T-cell (primary cell): Measurements from ENCODE around the gene AMTN. TPM values are rescaled to one million over a fixed set of nuclear protein-coding genes. Genes with fewer than 3 reads are reported as not detected.
"Not testable (repeated sequence)": the region's sequence is repeated elsewhere in the genome, so short reads cannot be mapped to it uniquely, and the experiment has no call there.

Experiments
- ATAC-seq, 4 experiments: fragments of 200-7000 bp in 3 of 4; fragments of 150-1000 bp in 1 of 4; cut with Tn5 transposase; replicated peaks in 1 of 4; 1 replicate in 3 of 4; 2 replicates in 1 of 4; pipeline ENCODE4 v1.10.0; 2021; ENCODE audit warnings: moderate library complexity in 3 of 4, mild to moderate bottlenecking in 2 of 4, moderate number of reproducible peaks in 1 of 4
- CTCF ChIA-PET, 2 donors: fragments of 300-600 bp; sonication (Branson Sonifier 250); formaldehyde crosslinking; loops; one replicate each; lab custom pipeline; 2022; ENCODE audit warnings: antibody characterized with exemption in 2 of 2; lab: Charles Lee
- POLR2A ChIA-PET, 2 donors: fragments of 300-600 bp; sonication (Branson Sonifier 250); formaldehyde crosslinking; loops; one replicate each; lab custom pipeline; 2022; ENCODE audit warnings: antibody characterized with exemption in 2 of 2; lab: Charles Lee
- DNase-seq, 35 experiments: peaks; one replicate each; pipeline versions ENCODE4 v3.0.0 to v3.0.0-alpha.2; 2013 to 2023
- H3K27ac ChIP-seq: one replicate; pipeline ENCODE4 v1.5.1; 2013; ENCODE audit warnings: low read length
- H3K27me3 ChIP-seq, 2 experiments: replicated peaks in 1 of 2; 1 replicate in 1 of 2; 2 replicates in 1 of 2; pipeline versions ENCODE4 v1.6.1 to v1.7.0; 2013; ENCODE audit warnings: low read length in 1 of 2, mixed read lengths in 1 of 2; ENCODE audit not compliant: control insufficient read depth in 2 of 2, insufficient read depth in 2 of 2; ENCODE audit errors: extremely low read depth in 1 of 2
- H3K36me3 ChIP-seq, 2 donors: 1 replicate in 1 of 2; 2 replicates in 1 of 2; pipeline versions ENCODE4 v1.6.1 to v1.7.0; 2013; ENCODE audit warnings: low read length in 1 of 2; ENCODE audit not compliant: control insufficient read depth in 2 of 2, insufficient read depth in 1 of 2; ENCODE audit errors: extremely low read depth in 1 of 2
- H3K4me1 ChIP-seq, 2 experiments: 1 replicate in 1 of 2; 2 replicates in 1 of 2; pipeline versions ENCODE4 v1.6.1 to v1.7.0; 2013; ENCODE audit warnings: low read length in 2 of 2, mixed read lengths in 1 of 2; ENCODE audit not compliant: insufficient read depth in 2 of 2, control insufficient read depth in 1 of 2; ENCODE audit errors: extremely low read depth in 1 of 2
- H3K4me3 ChIP-seq, 2 donors: 1 replicate in 1 of 2; 2 replicates in 1 of 2; pipeline versions ENCODE4 v1.5.1 to v1.7.0; 2013; ENCODE audit warnings: mild to moderate bottlenecking in 2 of 2, low read length in 1 of 2, moderate library complexity in 1 of 2; ENCODE audit not compliant: control insufficient read depth in 1 of 2; ENCODE audit errors: extremely low read depth in 1 of 2
- H3K9me3 ChIP-seq: 2 replicates; pipeline ENCODE4 v1.7.0; 2013
- H3K27ac Mint-ChIP-seq, 2 donors: one replicate each; pipeline ENCODE4 v1.8.0; 2020 to 2021; ENCODE audit warnings: mild to moderate bottlenecking in 2 of 2, mixed read lengths in 2 of 2
- H3K27me3 Mint-ChIP-seq, 2 donors: one replicate each; pipeline ENCODE4 v1.8.0; 2021 to 2022; ENCODE audit warnings: mixed read lengths in 2 of 2
- H3K36me3 Mint-ChIP-seq: one replicate; pipeline ENCODE4 v1.8.0; 2021; ENCODE audit warnings: mixed read lengths
- H3K4me1 Mint-ChIP-seq, 3 donors: one replicate each; pipeline ENCODE4 v1.8.0; 2020 to 2022; ENCODE audit warnings: mixed read lengths in 3 of 3, mild to moderate bottlenecking in 1 of 3
- H3K4me3 Mint-ChIP-seq, 3 donors: one replicate each; pipeline ENCODE4 v1.8.0; 2020 to 2022; ENCODE audit warnings: mild to moderate bottlenecking in 3 of 3, mixed read lengths in 3 of 3, moderate library complexity in 3 of 3
- H3K9me3 Mint-ChIP-seq, 3 donors: one replicate each; pipeline ENCODE4 v1.8.0; 2020 to 2022; ENCODE audit warnings: mixed read lengths in 3 of 3
- WGBS: methylation state at CpG from one replicate; pipeline ENCODE4 v1.1.5; 2013; ENCODE audit warnings: missing lambda C conversion rate; ENCODE audit not compliant: insufficient coverage; 5-methylcytosine and 5-hydroxymethylcytosine counted together
- total RNA-seq, 35 experiments: library from RNA in 6 of 35; stranded (reverse) in 6 of 35; fragments of 120-200 nt in 1 of 35; gene quantifications; one replicate each; pipeline versions ENCODE4 v1.2.1 to v1.2.4 and lab custom pipeline; 2013 to 2026

The AMTN gene
- total RNA-seq, 5 donors from 2014 or later (not counting 1 experiment from before 2014, with no cell fraction given): not detected

DNA sequence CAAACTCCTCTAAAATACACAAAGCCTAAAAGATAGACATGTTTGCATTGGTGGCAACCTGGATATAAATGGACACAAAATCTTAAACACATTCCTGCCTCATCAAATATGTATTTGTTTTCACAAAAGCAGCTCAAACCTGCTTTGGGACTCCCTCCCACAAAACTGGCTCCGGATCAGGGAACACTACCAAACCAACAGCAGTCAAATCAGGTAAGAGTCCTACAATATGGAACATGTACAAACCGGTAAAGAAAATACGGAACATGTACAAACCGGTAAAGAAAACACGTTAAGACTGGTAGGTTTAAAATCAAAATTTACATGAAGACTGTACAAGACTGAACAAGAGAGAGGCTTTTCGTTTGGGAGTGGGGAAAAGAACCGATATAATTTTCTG, 4.3 kb downstream of the AMTN start:
- no peaks in the 10 kb centered on the region for H3K9me3 ChIP-seq
- H3K27me3 Mint-ChIP-seq: peaks cover 4 to 11% of the 10 kb centered on the region in 2 donors
- WGBS: no CpG with 5 or more reads among the region's 7 CpGs
- H3K36me3 Mint-ChIP-seq: no peaks in the 10 kb centered on the region
- H3K27ac Mint-ChIP-seq: no peak overlapping the region
- POLR2A ChIA-PET: no interaction called here
- no peaks in the 10 kb centered on the region for H3K4me1 Mint-ChIP-seq
- no peak overlapping the region for H3K27ac ChIP-seq
- no peaks in the 10 kb centered on the region for H3K4me1 ChIP-seq
- no peak overlapping the region for H3K4me3 Mint-ChIP-seq
- DNase-seq: no peak
- CTCF ChIA-PET: no interaction called here
- no peak overlapping the region for H3K4me3 ChIP-seq
- peaks cover 0 to 4% of the 10 kb centered on the region in 2 experiments for H3K27me3 ChIP-seq
- no peaks in the 10 kb centered on the region for H3K9me3 Mint-ChIP-seq
- ATAC-seq: no peak
- H3K36me3 ChIP-seq: no peaks in the 10 kb centered on the region

DNA sequence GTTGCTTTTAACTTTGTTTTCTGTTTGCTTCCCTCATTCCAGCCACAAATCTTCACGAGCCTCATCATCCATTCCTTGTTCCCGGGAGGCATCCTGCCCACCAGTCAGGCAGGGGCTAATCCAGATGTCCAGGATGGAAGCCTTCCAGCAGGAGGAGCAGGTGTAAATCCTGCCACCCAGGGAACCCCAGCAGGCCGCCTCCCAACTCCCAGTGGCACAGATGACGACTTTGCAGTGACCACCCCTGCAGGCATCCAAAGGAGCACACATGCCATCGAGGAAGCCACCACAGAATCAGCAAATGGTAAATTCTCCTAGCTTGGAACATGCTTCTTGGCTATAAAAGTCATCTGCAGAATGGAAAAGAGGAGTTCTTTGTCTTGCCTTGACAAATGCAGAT, 12.6 kb downstream of the AMTN start:
- no peaks in the 10 kb centered on the region for H3K4me1 ChIP-seq
- Mint-ChIP-seq H3K27me3 (peaks cover 3 to 28% of the 10 kb centered on the region in 2 donors), H3K36me3 (no peaks in the 10 kb centered on the region), H3K4me3 (no peak overlapping the region), H3K27ac (no peak overlapping the region), H3K9me3 (no peaks in the 10 kb centered on the region), H3K4me1 (no peaks in the 10 kb centered on the region)
- ATAC-seq (no peak), DNase-seq (no peak)
- no peaks in the 10 kb centered on the region for H3K9me3 ChIP-seq
- 67% methylated on average over 3 of the region's 5 CpGs for WGBS
- H3K4me3 ChIP-seq: no peak overlapping the region
- ChIA-PET POLR2A (no interaction called here), CTCF (no interaction called here)
- peaks cover 0 to 9% of the 10 kb centered on the region in 2 experiments for H3K27me3 ChIP-seq
- H3K36me3 ChIP-seq: no peaks in the 10 kb centered on the region
- H3K27ac ChIP-seq: no peak overlapping the region

DNA sequence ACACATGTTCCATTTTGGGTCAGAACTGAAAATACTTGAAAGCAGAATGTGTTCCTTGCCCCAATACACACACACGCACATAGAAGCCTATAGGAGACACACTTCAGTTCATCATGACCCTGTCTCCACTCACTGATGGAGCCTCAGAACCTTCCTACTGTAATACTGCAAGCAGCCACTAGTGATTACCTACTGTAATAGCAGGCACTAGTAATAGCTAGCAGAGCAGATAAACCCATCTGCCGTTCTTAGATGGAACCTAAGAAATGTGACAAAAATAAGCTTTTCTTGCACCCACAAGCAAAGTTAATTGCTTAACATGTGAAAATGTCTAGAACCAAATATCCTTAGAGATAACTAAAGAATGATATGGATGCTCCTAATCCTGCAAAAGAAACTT, 13.6 kb downstream of the AMTN start:
- ATAC-seq (no peak), DNase-seq (no peak)
- Mint-ChIP-seq H3K4me3 (no peak overlapping the region), H3K9me3 (no peaks in the 10 kb centered on the region), H3K27me3 (peaks cover 3 to 24% of the 10 kb centered on the region in 2 donors), H3K4me1 (no peaks in the 10 kb centered on the region), H3K36me3 (no peaks in the 10 kb centered on the region), H3K27ac (no peak overlapping the region)
- H3K27ac ChIP-seq: no peak overlapping the region
- POLR2A ChIA-PET: no interaction called here
- no CpG with 5 or more reads among the region's 2 CpGs for WGBS
- H3K4me3 ChIP-seq: no peak overlapping the region
- CTCF ChIA-PET: no interaction called here
- no peaks in the 10 kb centered on the region for H3K9me3 ChIP-seq
- H3K36me3 ChIP-seq: no peaks in the 10 kb centered on the region
- H3K27me3 ChIP-seq: peaks cover 0 to 9% of the 10 kb centered on the region in 2 experiments
- H3K4me1 ChIP-seq: no peaks in the 10 kb centered on the region

DNA sequence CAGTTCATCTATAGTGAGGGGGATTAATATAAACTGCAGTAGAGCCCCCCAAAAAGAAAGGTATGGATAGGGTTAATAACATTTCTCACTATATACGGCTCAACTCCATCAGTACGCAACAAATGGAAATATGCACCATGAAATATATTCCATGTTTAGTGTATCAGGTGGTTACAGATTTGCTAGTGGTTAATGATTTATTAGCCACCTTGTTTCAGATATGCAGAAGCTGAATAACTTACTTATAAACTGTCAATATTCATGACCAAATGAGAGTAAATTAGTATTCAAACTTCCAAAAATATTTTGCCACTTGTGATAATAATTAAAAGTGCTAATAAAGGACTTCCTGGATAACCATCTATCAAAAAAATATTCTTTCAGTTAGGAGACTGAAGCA, 14.8 kb downstream of the AMTN start:
- H3K27ac ChIP-seq: no peak overlapping the region
- ChIA-PET CTCF (no interaction called here), POLR2A (no interaction called here)
- Mint-ChIP-seq H3K4me1 (no peaks in the 10 kb centered on the region), H3K27ac (no peak overlapping the region), H3K9me3 (no peaks in the 10 kb centered on the region), H3K27me3 (peaks cover 3 to 19% of the 10 kb centered on the region in 2 donors), H3K36me3 (no peaks in the 10 kb centered on the region), H3K4me3 (no peak overlapping the region)
- peaks cover 0 to 9% of the 10 kb centered on the region in 2 experiments for H3K27me3 ChIP-seq
- no peaks in the 10 kb centered on the region for H3K9me3 ChIP-seq
- WGBS: no CpG with 5 or more reads among the region's 2 CpGs
- DNase-seq (no peak), ATAC-seq (no peak)
- no peaks in the 10 kb centered on the region for H3K4me1 ChIP-seq
- no peaks in the 10 kb centered on the region for H3K36me3 ChIP-seq
- H3K4me3 ChIP-seq: no peak overlapping the region

DNA sequence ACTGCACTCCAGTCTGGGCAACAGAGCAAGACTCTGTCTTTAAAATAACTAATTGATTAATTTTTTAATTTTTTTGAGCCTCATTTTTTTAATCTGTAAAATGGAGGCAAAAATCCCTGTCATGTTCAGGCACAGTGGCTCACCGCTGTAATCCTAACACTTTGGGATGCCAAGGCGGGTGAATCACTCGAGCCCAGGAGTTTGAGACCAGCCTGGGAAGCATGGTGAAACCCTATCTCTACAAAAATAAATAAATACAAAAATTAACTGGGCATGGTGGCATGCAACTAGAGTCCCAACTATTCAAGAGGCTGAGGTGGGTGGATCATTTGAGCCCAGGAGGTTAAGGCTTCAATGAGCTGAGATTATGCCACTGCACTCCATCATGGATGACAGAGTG, 15.4 kb downstream of the AMTN start:
- H3K36me3 Mint-ChIP-seq: no peaks in the 10 kb centered on the region
- CTCF ChIA-PET: no interaction called here
- WGBS: no CpG with 5 or more reads among the region's 3 CpGs

DNA sequence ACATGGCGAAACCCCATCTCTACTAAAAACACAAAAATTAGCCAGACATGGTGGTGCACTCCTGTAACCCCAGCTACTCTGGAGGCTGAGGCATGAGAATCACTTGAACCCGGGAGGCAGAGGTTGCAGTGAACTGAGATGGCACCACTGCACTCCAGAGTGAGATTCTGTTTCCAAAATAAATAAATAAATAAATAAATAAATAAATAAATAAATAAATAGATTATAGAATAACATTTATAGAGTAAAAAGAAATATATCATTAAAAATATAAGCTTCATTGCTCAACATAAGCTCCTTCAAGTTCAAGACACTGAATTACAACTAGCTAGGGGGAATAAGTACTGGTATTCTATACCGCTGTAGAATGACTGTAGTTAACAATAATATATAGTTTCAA, 16.5 kb downstream of the AMTN start:
- H3K36me3 ChIP-seq, H3K27ac ChIP-seq, H3K36me3 Mint-ChIP-seq, H3K27me3 ChIP-seq, H3K4me3 Mint-ChIP-seq, H3K4me1 Mint-ChIP-seq, ATAC-seq, H3K4me3 ChIP-seq, CTCF ChIA-PET, H3K27ac Mint-ChIP-seq, H3K4me1 ChIP-seq, H3K9me3 ChIP-seq, DNase-seq, H3K9me3 Mint-ChIP-seq: not testable (repeated sequence)
- no CpG with 5 or more reads among the region's 3 CpGs for WGBS
- H3K27me3 Mint-ChIP-seq: peaks cover 3 to 18% of the 10 kb centered on the region in 2 donors
- POLR2A ChIA-PET: interaction anchor here in 1 of 2 donors (0.6 kb wide), 1 partner anchor 229 kb away, joined by 3 read pairs; no protein-coding TSS in a partner anchor

More for the DNA sequence above, 15.4 kb downstream of the AMTN start:
- no peak for ATAC-seq
- no peaks in the 10 kb centered on the region for H3K9me3 Mint-ChIP-seq
- H3K27me3 Mint-ChIP-seq: peaks cover 3 to 19% of the 10 kb centered on the region in 2 donors
- H3K4me1 ChIP-seq: no peaks in the 10 kb centered on the region
- H3K27me3 ChIP-seq: peaks cover 0 to 9% of the 10 kb centered on the region in 2 experiments
- no peaks in the 10 kb centered on the region for H3K36me3 ChIP-seq
- DNase-seq: no peak
- H3K27ac Mint-ChIP-seq: no peak overlapping the region
- no peak overlapping the region for H3K4me3 ChIP-seq
- POLR2A ChIA-PET: no interaction called here
- no peaks in the 10 kb centered on the region for H3K9me3 ChIP-seq
- H3K4me1 Mint-ChIP-seq: no peaks in the 10 kb centered on the region
- H3K27ac ChIP-seq: no peak overlapping the region
- H3K4me3 Mint-ChIP-seq: no peak overlapping the region

DNA sequence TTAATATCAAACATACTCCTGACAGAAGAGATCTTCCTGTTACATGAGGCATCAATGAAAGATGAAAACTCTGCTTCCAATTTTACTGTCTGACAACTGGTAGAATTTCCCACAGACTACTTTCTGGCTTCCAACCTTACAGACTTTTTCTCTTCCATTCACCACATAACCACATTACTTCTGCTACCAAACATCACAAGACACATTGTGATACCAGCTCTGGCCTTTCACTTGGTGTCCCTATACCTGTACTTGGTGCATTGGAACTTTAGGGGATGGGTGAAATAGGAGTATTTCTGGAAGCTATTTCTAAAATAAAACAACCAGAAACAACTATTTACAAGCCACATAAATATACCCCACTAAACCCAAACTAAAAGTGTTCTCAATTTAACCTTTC, 20.5 kb downstream of the AMTN start:
- CTCF ChIA-PET: interaction anchor here in 1 of 2 donors (0.8 kb wide), 1 partner anchor 35 kb away, joined by 5 read pairs; no protein-coding TSS in a partner anchor
- Mint-ChIP-seq H3K4me3 (no peak overlapping the region), H3K9me3 (no peaks in the 10 kb centered on the region), H3K4me1 (no peaks in the 10 kb centered on the region), H3K27me3 (peaks cover 8% of the 10 kb centered on the region in 2 donors), H3K36me3 (no peaks in the 10 kb centered on the region), H3K27ac (no peak overlapping the region)
- DNase-seq: no peak
- H3K4me3 ChIP-seq: no peak overlapping the region
- H3K36me3 ChIP-seq: no peaks in the 10 kb centered on the region
- ATAC-seq: no peak
- POLR2A ChIA-PET: no interaction called here
- no peaks in the 10 kb centered on the region for H3K27me3 ChIP-seq
- H3K9me3 ChIP-seq: no peaks in the 10 kb centered on the region
- H3K4me1 ChIP-seq: no peaks in the 10 kb centered on the region
- H3K27ac ChIP-seq: no peak overlapping the region
